ENCODE data around the gene AK5.

DNA sequence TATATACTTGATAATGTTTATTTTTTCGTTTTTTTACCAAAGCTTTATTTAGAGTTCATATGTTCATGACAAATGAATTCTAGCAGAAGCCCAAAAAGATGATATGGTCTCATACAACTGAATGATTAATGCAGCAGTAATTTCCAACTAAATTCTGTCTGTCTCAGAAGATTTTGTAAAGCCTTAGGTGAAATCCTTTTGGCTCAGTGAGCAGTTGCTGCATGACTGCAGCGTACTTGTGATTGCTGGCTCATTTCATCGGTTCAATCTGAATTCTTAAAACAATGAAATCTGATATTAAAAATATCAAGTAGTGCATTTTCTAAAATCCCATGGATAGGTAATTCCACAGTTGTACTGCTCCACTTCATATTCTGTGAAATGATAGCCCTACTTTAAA lies 73.2 kb downstream of the AK5 start:
- TF ChIP-seq, protein P1, sequence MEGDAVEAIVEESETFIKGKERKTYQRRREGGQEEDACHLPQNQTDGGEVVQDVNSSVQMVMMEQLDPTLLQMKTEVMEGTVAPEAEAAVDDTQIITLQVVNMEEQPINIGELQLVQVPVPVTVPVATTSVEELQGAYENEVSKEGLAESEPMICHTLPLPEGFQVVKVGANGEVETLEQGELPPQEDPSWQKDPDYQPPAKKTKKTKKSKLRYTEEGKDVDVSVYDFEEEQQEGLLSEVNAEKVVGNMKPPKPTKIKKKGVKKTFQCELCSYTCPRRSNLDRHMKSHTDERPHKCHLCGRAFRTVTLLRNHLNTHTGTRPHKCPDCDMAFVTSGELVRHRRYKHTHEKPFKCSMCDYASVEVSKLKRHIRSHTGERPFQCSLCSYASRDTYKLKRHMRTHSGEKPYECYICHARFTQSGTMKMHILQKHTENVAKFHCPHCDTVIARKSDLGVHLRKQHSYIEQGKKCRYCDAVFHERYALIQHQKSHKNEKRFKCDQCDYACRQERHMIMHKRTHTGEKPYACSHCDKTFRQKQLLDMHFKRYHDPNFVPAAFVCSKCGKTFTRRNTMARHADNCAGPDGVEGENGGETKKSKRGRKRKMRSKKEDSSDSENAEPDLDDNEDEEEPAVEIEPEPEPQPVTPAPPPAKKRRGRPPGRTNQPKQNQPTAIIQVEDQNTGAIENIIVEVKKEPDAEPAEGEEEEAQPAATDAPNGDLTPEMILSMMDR (IDR thresholded peaks at IDR 0.05) = no peak
- TF ChIP-seq ZFX (IDR thresholded peaks at IDR 0.05; ENCODE audit: borderline replicate concordance) = no peak

Measured in 22Rv1 (cell line).